Activated CD4-positive, alpha-beta T cell treated with anti-CD3 and anti-CD28 coated beads, Interleukin-2, amount 50 U/mL, for 48 hours (primary cell): Measurements from ENCODE around the gene TSC2.
"Not testable (repeated sequence)": the region's sequence is repeated elsewhere in the genome, so short reads cannot be mapped to it uniquely, and the experiment has no call there.

Experiments
- DNase-seq, 2 experiments: peaks; one replicate each; pipeline ENCODE4 v3.0.0-alpha.2; 2020

Gene TSC2

GRCh38 chr16:2032285-2033056 lies 15.3 kb upstream of the TSC2 start:
- no peak for DNase-seq

DNA sequence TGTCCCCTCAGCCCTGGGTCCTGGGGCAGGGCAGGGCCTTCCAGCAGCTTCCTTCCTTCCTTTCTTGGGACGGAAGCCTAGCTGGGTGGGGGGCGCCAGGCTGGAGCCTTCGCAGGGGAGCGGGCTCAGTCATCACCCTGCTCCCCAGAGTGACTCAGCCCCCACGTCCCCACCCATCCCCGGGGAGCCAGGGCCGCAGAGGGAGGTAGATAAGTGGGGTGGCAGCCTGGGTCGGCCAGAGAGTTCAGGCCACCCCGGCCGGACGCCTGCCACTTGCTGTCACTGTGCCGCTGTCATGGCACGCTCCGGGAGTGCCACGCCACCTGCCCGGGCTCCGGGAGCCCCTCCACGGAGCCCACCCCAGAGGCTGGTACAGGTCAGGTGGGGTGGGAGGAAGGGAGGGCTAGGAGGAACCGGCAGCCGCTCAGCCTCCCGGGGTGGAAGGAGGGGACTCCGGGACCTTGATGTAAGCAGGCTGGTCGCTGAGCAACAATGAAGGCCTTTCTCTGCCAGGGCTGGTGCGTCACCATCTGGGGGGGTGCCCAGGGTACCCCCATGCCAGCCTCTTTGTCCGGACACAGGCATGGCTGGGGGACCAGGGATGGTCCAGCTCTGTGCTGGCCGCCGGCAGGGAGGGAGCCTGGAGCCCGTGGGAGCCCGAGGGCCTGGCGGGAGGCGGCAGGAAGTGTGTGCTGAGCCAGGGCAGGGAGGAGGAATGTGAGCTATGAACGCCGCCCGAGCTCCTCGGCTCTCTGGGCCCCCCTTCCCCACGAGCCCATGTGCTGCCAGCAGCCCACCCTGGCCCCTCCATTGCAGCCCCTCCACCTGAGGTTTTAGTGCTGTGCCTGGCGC lies 14.5 kb upstream of the TSC2 start:
- no peak for DNase-seq

DNA sequence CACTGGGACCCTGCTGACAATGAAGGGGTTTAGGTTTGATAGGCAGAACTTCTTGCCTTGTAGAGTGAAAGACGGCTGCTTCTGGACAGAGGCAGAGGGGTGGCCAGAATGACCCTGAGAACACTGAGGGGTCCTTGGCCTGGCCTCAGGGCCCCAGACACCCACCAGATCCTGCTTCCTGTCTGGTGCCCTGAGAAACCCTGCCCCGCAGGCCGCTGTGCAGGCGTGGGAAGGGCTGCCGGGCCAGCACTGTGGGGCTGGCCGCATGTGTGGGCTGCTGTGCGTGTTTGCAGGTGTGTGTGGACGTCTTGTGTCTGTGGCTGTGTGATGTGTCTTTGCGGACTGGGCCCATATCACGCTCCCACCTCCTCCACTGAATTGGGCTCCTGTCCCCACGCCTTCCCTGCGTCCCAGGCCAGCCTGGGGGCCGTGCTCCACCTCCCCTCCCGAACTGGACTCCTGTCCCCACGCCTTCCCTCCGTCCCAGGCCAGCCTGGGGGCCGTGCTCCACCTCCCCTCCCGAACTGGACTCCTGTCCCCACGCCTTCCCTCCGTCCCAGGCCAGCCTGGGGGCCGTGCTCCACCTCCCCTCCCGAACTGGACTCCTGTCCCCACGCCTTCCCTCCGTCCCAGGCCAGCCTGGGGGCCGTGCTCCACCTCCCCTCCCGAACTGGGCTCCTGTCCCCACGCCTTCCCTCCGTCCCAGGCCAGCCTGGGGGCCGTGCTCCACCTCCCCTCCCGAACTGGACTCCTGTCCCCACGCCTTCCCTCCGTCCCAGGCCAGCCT lies 13.7 kb upstream of the TSC2 start:
- DNase-seq = not testable (repeated sequence)

DNA sequence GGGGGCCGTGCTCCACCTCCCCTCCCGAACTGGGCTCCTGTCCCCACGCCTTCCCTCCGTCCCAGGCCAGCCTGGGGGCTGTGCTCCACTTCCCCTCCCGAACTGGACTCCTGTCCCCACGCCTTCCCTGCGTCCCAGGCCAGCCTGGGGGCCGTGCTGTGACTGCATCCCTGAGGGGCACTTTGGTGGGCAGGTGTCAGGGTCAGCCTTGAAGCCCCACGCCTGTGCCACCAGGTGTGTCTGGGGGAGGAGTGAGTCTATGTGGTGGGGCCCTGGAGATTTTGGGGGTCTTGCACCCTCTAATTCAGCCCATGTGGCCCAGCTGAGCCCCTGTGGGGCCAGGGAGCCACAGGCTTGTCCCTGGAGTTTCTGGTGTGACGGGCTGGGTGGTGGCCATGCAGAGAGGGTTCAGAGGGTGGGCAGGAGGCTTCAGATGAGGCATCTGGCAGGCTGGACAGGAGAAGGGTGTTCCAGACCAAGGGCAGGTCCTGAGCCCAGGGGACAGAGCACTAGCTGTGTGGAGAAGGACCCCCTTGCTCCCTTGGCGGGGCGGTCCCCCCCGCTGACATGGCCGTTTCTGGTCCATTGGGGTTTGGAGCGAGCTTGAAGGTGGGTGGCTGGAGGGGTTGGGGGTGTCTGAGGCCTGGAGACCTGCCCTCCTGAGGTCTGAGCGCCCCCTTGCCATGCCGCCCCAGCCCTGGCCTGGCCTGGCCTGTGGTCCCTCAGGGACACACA lies 12.9 kb upstream of the TSC2 start:
- no peak for DNase-seq

DNA sequence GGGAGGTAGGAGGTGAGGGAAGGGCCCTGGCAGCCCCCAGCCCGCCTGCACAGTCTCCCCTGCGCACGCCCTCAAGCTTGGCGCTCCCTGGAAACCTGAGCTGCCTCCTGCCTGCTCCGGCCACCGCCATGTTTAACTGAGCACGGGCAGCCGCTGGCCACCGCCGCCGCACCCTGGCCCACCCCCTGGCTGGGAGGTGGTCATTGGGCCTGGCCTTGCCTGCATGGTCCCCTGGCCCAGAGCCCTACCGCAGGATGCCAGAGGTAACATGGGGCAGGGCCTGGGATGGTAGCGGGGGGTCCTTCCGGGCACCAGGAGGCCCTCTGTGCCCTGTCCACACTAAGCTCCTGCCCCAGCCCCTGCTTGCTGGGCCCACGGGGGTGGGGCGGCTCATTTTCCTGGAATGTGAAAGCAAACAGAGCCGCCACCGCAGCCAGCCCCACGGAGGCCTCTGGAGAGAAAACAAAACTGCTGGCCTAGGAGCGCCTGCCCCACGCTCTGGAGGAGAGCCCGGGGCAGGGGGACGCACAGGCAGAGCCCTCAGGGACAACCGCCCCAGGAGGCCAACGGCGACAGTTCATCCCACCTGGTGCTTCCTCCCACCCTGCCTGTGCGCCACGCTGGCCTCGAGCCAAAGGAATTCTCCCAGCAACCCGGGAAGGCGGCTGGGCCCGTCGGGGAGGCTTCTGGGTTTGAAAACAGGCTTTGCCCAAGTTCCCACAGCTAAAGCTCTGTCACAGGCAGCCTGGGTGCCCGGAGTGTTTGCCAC lies 12.2 kb upstream of the TSC2 start:
- DNase-seq = no peak

GRCh38 chr16:2036200-2036966 lies 11.4 kb upstream of the TSC2 start:
- DNase-seq = no peak

- DNase-seq = no peak
These were observed 10.7 kb upstream of the TSC2 start for GRCh38 chr16:2037115-2037514.

- no peak for DNase-seq
These were observed 10.0 kb upstream of the TSC2 start for GRCh38 chr16:2037647-2038381.

DNA sequence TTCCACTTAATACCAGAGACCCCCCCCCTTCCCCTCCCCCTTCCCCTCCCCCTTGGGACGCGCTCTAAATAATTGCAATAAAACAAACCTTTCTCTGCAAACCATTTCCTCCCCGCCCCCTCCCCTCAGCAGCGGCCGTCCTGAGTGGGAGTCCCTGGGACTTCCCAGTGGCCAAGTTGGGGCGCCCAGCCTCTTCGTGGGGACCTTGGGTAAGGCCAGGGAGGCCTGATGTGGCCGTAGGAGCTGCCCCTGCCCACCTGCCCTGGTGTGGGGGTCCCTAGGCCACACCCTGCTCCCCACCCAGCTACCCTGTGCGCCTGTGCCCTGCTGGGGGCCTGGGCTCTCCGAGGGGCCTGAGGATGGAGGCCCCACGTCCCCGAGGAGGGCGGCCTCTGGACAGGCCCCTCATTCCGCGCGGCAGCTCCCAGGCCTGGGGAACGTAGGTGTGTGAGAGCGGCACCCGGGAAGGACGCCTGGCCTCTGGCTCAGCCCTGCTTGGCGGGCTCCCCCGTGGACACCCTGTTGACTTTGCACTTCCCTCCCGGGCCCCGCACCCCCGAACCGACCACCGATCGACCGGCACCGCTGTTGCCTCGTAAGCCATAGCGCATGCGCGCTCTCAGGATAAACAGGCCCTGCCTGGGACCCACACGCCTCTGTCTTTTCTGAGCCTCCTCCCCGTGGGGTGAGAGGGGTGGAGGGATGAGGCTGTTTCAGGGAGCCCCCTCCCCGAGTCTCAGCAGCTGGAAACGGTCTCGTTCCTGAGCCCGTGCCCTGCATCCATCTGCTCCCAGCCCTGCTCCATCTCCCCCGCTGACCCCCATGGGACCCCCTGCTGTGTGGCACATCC lies 9.2 kb upstream of the TSC2 start:
- no peak for DNase-seq

- no peak for DNase-seq
These were observed 8.3 kb upstream of the TSC2 start for GRCh38 chr16:2039274-2040031.

DNA sequence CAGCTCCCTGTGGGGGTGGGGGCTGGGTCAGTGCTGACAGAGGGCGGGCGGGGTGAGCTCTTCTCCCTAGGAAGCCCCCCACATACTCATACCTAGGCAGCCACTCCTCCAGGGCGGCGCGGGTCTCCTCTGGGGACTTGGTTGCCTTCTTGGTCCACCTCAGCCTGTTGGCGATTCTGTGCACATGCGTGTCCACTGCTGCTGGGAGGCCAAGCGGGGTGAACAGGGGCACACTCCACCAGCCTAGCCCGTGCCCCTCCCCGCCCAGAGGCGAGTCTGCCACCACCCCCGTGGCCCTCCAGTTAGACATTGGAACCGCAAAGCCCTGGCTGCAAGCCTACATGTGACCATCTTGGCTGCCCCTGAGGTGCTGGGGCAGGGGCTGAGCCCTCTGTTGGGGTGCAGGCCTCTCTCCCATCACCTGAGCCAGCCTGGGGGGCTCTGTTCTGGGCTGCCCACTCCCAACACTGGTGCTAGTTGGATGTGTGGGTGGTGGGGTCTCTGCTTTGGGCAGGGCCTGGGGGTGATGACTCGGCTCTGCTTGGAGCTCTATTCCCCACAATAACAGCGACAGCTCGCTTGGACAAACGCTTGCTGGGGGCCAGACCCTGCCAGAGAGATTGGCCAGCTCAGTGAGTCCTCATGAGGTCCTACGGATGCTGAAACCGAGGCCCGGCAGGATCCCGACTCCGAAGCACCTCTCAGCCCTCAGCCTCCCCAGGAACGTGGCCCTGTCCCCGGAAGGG lies 7.6 kb upstream of the TSC2 start:
- DNase-seq = no peak

- DNase-seq = no peak
These were observed 6.8 kb upstream of the TSC2 start for GRCh38 chr16:2040787-2041522.

DNA sequence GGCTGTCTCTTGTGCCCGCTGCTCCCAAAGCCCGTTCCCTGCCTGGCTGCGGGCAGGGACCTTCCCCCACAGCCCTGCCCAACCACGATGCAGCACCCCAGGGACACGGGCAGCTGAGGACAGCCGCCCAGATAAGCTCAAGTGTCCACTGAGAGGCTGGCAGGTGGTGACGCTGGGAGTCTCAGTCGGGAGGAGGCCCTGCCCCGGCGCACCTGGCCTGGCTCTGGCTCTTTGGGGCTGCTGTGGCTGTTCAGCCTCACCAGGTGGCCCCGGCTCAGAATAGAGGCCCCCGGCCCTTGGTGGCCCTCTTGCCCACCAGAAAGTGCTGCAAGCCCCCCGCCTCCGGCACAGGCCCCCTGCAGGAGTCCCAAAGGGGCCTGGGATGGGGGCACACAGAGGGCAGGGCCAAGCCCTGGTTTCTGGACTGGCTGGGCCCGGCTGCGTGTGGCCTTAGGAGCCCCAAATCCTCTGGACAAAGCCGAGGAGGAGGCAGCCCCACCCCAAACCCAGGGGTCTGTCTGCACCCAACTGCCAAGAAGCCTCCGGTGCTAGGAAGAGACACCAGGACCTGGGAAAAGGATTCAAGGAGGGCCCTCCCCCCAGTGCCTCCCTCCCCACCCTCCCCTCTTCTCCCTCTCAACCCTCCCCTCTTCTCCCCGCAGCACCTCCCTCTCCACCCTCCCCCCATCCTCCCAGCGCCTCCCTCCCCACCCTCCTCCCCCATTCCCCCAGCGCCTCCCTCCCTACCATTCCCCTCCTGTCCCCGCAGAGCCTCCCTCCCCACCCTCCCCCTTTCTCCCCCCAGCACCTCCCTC lies 5.4 kb upstream of the TSC2 start:
- no peak for DNase-seq

GRCh38 chr16:2042986-2043666 lies 4.7 kb upstream of the TSC2 start:
- no peak for DNase-seq

- DNase-seq = no peak
These were observed 3.9 kb upstream of the TSC2 start for GRCh38 chr16:2043667-2044451.
